ENCODE measurements around the gene UBC.

GRCh38 chr12:124888260-124888659, 26.2 kb downstream of the UBC start:
- TF ChIP-seq POLR2AphosphoS5 (IDR thresholded peaks at IDR 0.05; ENCODE audit: borderline replicate concordance, low read depth, low read length) = no peak
- no peak for TF ChIP-seq EZH2 (IDR thresholded peaks at IDR 0.05)
